ENCODE measurements around the gene RALGPS2. TPM values are rescaled to one million over a fixed set of nuclear protein-coding genes. Genes with fewer than 3 reads are reported as not detected.
A peak's percentile ranks its signal among the peaks of the same experiment; 100 is the strongest.

RALGPS2 gene
- total and polyA plus RNA-seq, 2 of the 13 experiments (the other 11 are each of a cell fraction or from before 2014, with no cell fraction given), result 15.6 to 36.0 TPM

DNA sequence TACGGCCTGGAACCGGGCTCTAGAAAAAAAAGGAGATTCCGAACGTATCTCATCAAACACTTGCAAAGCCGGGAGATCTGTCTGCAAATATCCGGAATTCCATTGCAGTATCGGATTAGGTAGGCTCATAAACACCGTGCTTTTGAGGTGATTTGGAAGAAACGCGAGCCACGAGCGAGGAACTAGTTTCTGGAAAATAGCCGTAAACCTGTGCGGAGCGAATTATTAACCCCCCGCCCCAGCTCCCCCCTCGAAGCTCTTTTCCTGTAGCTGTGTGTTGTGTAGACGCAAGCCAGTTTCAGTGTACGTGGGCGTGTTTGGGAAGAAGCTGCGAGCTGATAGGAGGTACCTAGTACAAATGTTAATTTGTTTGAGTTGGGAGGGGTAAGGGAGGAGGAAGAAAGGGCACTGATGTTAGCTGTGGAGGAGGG is 1.1 kb downstream of the RALGPS2 start (continued):
- TF ChIP-seq ZZZ3 (CRISPR knock-in tag; IDR thresholded peaks at IDR 0.05; ENCODE audit: borderline replicate concordance), result no peak
- TF ChIP-seq, protein P1, sequence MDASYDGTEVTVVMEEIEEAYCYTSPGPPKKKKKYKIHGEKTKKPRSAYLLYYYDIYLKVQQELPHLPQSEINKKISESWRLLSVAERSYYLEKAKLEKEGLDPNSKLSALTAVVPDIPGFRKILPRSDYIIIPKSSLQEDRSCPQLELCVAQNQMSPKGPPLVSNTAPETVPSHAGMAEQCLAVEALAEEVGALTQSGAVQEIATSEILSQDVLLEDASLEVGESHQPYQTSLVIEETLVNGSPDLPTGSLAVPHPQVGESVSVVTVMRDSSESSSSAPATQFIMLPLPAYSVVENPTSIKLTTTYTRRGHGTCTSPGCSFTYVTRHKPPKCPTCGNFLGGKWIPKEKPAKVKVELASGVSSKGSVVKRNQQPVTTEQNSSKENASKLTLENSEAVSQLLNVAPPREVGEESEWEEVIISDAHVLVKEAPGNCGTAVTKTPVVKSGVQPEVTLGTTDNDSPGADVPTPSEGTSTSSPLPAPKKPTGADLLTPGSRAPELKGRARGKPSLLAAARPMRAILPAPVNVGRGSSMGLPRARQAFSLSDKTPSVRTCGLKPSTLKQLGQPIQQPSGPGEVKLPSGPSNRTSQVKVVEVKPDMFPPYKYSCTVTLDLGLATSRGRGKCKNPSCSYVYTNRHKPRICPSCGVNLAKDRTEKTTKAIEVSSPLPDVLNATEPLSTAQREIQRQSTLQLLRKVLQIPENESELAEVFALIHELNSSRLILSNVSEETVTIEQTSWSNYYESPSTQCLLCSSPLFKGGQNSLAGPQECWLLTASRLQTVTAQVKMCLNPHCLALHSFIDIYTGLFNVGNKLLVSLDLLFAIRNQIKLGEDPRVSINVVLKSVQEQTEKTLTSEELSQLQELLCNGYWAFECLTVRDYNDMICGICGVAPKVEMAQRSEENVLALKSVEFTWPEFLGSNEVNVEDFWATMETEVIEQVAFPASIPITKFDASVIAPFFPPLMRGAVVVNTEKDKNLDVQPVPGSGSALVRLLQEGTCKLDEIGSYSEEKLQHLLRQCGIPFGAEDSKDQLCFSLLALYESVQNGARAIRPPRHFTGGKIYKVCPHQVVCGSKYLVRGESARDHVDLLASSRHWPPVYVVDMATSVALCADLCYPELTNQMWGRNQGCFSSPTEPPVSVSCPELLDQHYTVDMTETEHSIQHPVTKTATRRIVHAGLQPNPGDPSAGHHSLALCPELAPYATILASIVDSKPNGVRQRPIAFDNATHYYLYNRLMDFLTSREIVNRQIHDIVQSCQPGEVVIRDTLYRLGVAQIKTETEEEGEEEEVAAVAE (CRISPR knock-in tag; IDR thresholded peaks at IDR 0.05; ENCODE audit: borderline replicate concordance), result peak; percentile 97
- no peak for TF ChIP-seq MEIS1 (CRISPR knock-in tag; IDR thresholded peaks at IDR 0.05; ENCODE audit: borderline replicate concordance)
- TF ChIP-seq, protein P2, sequence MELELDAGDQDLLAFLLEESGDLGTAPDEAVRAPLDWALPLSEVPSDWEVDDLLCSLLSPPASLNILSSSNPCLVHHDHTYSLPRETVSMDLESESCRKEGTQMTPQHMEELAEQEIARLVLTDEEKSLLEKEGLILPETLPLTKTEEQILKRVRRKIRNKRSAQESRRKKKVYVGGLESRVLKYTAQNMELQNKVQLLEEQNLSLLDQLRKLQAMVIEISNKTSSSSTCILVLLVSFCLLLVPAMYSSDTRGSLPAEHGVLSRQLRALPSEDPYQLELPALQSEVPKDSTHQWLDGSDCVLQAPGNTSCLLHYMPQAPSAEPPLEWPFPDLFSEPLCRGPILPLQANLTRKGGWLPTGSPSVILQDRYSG (CRISPR knock-in tag; IDR thresholded peaks at IDR 0.05), result no peak
- 0 out of 2 replicates have a peak, but pooled peaks have one; percentile 33 for TF ChIP-seq ARID2 (CRISPR knock-in tag; IDR thresholded peaks at IDR 0.05; ENCODE audit: borderline replicate concordance)
- TF ChIP-seq, protein P3, sequence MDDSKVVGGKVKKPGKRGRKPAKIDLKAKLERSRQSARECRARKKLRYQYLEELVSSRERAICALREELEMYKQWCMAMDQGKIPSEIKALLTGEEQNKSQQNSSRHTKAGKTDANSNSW (CRISPR knock-in tag; IDR thresholded peaks at IDR 0.05; ENCODE audit: borderline replicate concordance), result no peak
- TF ChIP-seq SMARCC2 (IDR thresholded peaks at IDR 0.05), result no peak
- TF ChIP-seq RFX3 (CRISPR knock-in tag; IDR thresholded peaks at IDR 0.05), result no peak
- no peak for TF ChIP-seq ZFYVE20 (CRISPR knock-in tag; IDR thresholded peaks at IDR 0.05; ENCODE audit: borderline replicate concordance, low read depth)
- TF ChIP-seq ZBTB38 (CRISPR knock-in tag; IDR thresholded peaks at IDR 0.05), result no peak
- TF ChIP-seq, protein P4, sequence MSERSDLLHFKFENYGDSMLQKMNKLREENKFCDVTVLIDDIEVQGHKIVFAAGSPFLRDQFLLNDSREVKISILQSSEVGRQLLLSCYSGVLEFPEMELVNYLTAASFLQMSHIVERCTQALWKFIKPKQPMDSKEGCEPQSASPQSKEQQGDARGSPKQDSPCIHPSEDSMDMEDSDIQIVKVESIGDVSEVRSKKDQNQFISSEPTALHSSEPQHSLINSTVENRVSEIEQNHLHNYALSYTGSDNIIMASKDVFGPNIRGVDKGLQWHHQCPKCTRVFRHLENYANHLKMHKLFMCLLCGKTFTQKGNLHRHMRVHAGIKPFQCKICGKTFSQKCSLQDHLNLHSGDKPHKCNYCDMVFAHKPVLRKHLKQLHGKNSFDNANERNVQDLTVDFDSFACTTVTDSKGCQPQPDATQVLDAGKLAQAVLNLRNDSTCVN (CRISPR knock-in tag; IDR thresholded peaks at IDR 0.05; ENCODE audit: borderline replicate concordance), result peak; percentile 90
- TF ChIP-seq, protein P5, sequence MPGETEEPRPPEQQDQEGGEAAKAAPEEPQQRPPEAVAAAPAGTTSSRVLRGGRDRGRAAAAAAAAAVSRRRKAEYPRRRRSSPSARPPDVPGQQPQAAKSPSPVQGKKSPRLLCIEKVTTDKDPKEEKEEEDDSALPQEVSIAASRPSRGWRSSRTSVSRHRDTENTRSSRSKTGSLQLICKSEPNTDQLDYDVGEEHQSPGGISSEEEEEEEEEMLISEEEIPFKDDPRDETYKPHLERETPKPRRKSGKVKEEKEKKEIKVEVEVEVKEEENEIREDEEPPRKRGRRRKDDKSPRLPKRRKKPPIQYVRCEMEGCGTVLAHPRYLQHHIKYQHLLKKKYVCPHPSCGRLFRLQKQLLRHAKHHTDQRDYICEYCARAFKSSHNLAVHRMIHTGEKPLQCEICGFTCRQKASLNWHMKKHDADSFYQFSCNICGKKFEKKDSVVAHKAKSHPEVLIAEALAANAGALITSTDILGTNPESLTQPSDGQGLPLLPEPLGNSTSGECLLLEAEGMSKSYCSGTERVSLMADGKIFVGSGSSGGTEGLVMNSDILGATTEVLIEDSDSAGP (CRISPR knock-in tag; IDR thresholded peaks at IDR 0.05; ENCODE audit: borderline replicate concordance), result no peak
- TF ChIP-seq, protein P6, sequence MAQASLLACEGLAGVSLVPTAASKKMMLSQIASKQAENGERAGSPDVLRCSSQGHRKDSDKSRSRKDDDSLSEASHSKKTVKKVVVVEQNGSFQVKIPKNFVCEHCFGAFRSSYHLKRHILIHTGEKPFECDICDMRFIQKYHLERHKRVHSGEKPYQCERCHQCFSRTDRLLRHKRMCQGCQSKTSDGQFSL (CRISPR knock-in tag; IDR thresholded peaks at IDR 0.05), result no peak
- no peak for TF ChIP-seq ATF7 (IDR thresholded peaks at IDR 0.05)
- TF ChIP-seq ATF7 (CRISPR knock-in tag; IDR thresholded peaks at IDR 0.05), result no peak
- no peak for TF ChIP-seq ZNF570 (CRISPR knock-in tag; IDR thresholded peaks at IDR 0.05; ENCODE audit: borderline replicate concordance)
- TF ChIP-seq, protein P7, sequence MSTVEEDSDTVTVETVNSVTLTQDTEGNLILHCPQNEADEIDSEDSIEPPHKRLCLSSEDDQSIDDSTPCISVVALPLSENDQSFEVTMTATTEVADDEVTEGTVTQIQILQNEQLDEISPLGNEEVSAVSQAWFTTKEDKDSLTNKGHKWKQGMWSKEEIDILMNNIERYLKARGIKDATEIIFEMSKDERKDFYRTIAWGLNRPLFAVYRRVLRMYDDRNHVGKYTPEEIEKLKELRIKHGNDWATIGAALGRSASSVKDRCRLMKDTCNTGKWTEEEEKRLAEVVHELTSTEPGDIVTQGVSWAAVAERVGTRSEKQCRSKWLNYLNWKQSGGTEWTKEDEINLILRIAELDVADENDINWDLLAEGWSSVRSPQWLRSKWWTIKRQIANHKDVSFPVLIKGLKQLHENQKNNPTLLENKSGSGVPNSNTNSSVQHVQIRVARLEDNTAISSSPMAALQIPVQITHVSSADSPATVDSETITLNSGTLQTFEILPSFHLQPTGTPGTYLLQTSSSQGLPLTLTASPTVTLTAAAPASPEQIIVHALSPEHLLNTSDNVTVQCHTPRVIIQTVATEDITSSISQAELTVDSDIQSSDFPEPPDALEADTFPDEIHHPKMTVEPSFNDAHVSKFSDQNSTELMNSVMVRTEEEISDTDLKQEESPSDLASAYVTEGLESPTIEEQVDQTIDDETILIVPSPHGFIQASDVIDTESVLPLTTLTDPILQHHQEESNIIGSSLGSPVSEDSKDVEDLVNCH (CRISPR knock-in tag; IDR thresholded peaks at IDR 0.05), result no peak
- TF ChIP-seq ZNF260 (CRISPR knock-in tag; IDR thresholded peaks at IDR 0.05; ENCODE audit: borderline replicate concordance, low read depth), result no peak
- TF ChIP-seq ISX (CRISPR knock-in tag; conservative IDR thresholded peaks at IDR 0.05), result no peak

Measured in HepG2 (cell line).